IPS-20b (cell line): ENCODE measurements around the gene UPB1.

Experiments used
- H3K27ac ChIP-seq: one replicate; pipeline ENCODE4 v1.5.1; 2013; ENCODE audit warnings: low read length
- H3K27me3 ChIP-seq: 2 replicates; pipeline ENCODE4 v1.6.1; 2013; ENCODE audit warnings: mild to moderate bottlenecking, low read length, inconsistent platforms; ENCODE audit not compliant: insufficient read depth
- H3K36me3 ChIP-seq: 2 replicates; pipeline ENCODE4 v1.6.1; 2013; ENCODE audit warnings: low read depth, mild to moderate bottlenecking, inconsistent platforms, low read length, moderate library complexity; ENCODE audit not compliant: insufficient read depth
- H3K4me1 ChIP-seq: 2 replicates; pipeline ENCODE4 v1.6.1; 2013; ENCODE audit warnings: mild to moderate bottlenecking, control low read depth, inconsistent platforms, low read length, moderate library complexity; ENCODE audit not compliant: insufficient read depth
- H3K4me3 ChIP-seq: 2 replicates; pipeline ENCODE4 v1.5.1; 2013; ENCODE audit warnings: mild to moderate bottlenecking, low read length, inconsistent platforms
- H3K9ac ChIP-seq: 2 replicates; pipeline ENCODE4 v1.6.1; 2013; ENCODE audit warnings: low read depth, mild to moderate bottlenecking, inconsistent platforms, low read length, moderate library complexity
- H3K9me3 ChIP-seq: 2 replicates; pipeline ENCODE4 v1.6.1; 2013; ENCODE audit warnings: mild to moderate bottlenecking, low read depth, low read length, inconsistent platforms; ENCODE audit not compliant: insufficient read depth

The UPB1 gene

GRCh38 chr22:24499706-24500276 lies 4.7 kb downstream of the UPB1 start:
- H3K4me3 ChIP-seq, result no peak overlapping the region
- H3K27ac ChIP-seq, result no peak overlapping the region
- H3K9me3 ChIP-seq, result peaks cover 6% of the 10 kb centered on the region
- peaks cover 37% of the 10 kb centered on the region for H3K27me3 ChIP-seq
- no peaks in the 10 kb centered on the region for H3K36me3 ChIP-seq
- no peaks in the 10 kb centered on the region for H3K4me1 ChIP-seq
- no peak overlapping the region for H3K9ac ChIP-seq

GRCh38 chr22:24500277-24500820 lies 5.2 kb downstream of the UPB1 start:
- Histone ChIP-seq H3K36me3 (no peaks in the 10 kb centered on the region), H3K9ac (no peak overlapping the region), H3K9me3 (peaks cover 1% of the 10 kb centered on the region), H3K27ac (no peak overlapping the region), H3K4me1 (no peaks in the 10 kb centered on the region), H3K27me3 (peaks cover 31% of the 10 kb centered on the region), H3K4me3 (no peak overlapping the region)

GRCh38 chr22:24501301-24502005 lies 6.3 kb downstream of the UPB1 start:
- Histone ChIP-seq H3K27ac (no peak overlapping the region), H3K9me3 (no peaks in the 10 kb centered on the region), H3K4me3 (no peak overlapping the region), H3K4me1 (peaks cover 2% of the 10 kb centered on the region; the same call in 1 of the 2 replicates), H3K27me3 (peaks cover 20% of the 10 kb centered on the region), H3K9ac (no peak overlapping the region), H3K36me3 (no peaks in the 10 kb centered on the region)

GRCh38 chr22:24502034-24502433 lies 6.9 kb downstream of the UPB1 start:
- no peak overlapping the region for H3K4me3 ChIP-seq
- H3K4me1 ChIP-seq, result peaks cover 8% of the 10 kb centered on the region; the same call in 1 of the 2 replicates
- no peaks in the 10 kb centered on the region for H3K9me3 ChIP-seq
- H3K27me3 ChIP-seq, result peaks cover 15% of the 10 kb centered on the region
- no peak overlapping the region for H3K27ac ChIP-seq
- H3K9ac ChIP-seq, result no peak overlapping the region
- H3K36me3 ChIP-seq, result no peaks in the 10 kb centered on the region

- no peak overlapping the region for H3K4me3 ChIP-seq
- H3K27me3 ChIP-seq, result peaks cover 11% of the 10 kb centered on the region
- no peaks in the 10 kb centered on the region for H3K36me3 ChIP-seq
- no peak overlapping the region for H3K27ac ChIP-seq
- H3K9ac ChIP-seq, result no peak overlapping the region
- peaks cover 13% of the 10 kb centered on the region; the same call in 1 of the 2 replicates for H3K4me1 ChIP-seq
- no peaks in the 10 kb centered on the region for H3K9me3 ChIP-seq
These were observed 7.4 kb downstream of the UPB1 start for GRCh38 chr22:24502541-24502940.

GRCh38 chr22:24503137-24503842 lies 8.2 kb downstream of the UPB1 start:
- no peaks in the 10 kb centered on the region for H3K36me3 ChIP-seq
- no peak overlapping the region for H3K9ac ChIP-seq
- H3K27me3 ChIP-seq, result peaks cover 5% of the 10 kb centered on the region; the same call in 1 of the 2 replicates
- no peak overlapping the region for H3K27ac ChIP-seq
- H3K4me3 ChIP-seq, result no peak overlapping the region
- H3K9me3 ChIP-seq, result no peaks in the 10 kb centered on the region
- peaks cover 14% of the 10 kb centered on the region; the same call in 1 of the 2 replicates for H3K4me1 ChIP-seq

- H3K27me3 ChIP-seq, result no peaks in the 10 kb centered on the region
- H3K36me3 ChIP-seq, result no peaks in the 10 kb centered on the region
- no peaks in the 10 kb centered on the region for H3K9me3 ChIP-seq
- H3K4me1 ChIP-seq, result peaks cover 14% of the 10 kb centered on the region; the same call in 1 of the 2 replicates
- H3K4me3 ChIP-seq, result no peak overlapping the region
- H3K9ac ChIP-seq, result no peak overlapping the region
- no peak overlapping the region for H3K27ac ChIP-seq
These were observed 8.8 kb downstream of the UPB1 start for GRCh38 chr22:24503843-24504338.

- no peak overlapping the region for H3K9ac ChIP-seq
- H3K36me3 ChIP-seq, result no peaks in the 10 kb centered on the region
- H3K4me1 ChIP-seq, result peaks cover 14% of the 10 kb centered on the region; the same call in 1 of the 2 replicates
- no peaks in the 10 kb centered on the region for H3K27me3 ChIP-seq
- H3K4me3 ChIP-seq, result no peak overlapping the region
- H3K27ac ChIP-seq, result no peak overlapping the region
- H3K9me3 ChIP-seq, result no peaks in the 10 kb centered on the region
These were observed 9.4 kb downstream of the UPB1 start for GRCh38 chr22:24504540-24504939.

GRCh38 chr22:24504956-24505736 lies 10.0 kb downstream of the UPB1 start:
- H3K4me3 ChIP-seq, result no peak overlapping the region
- H3K4me1 ChIP-seq, result peaks cover 14% of the 10 kb centered on the region; the same call in 1 of the 2 replicates
- no peaks in the 10 kb centered on the region for H3K27me3 ChIP-seq
- no peak overlapping the region for H3K9ac ChIP-seq
- no peak overlapping the region for H3K27ac ChIP-seq
- H3K9me3 ChIP-seq, result no peaks in the 10 kb centered on the region
- H3K36me3 ChIP-seq, result no peaks in the 10 kb centered on the region

- Histone ChIP-seq H3K9ac (no peak overlapping the region; the same call in 1 of the 2 replicates), H3K27ac (peak overlapping the region; percentile 48), H3K4me3 (peak overlapping the region; percentile 7; the same call in 1 of the 2 replicates), H3K9me3 (no peaks in the 10 kb centered on the region), H3K27me3 (no peaks in the 10 kb centered on the region), H3K4me1 (peaks cover 14% of the 10 kb centered on the region; the same call in 1 of the 2 replicates), H3K36me3 (no peaks in the 10 kb centered on the region)
These were observed 11.8 kb downstream of the UPB1 start for GRCh38 chr22:24506802-24507438.
